Esophagus muscularis mucosa (tissue), 4 donors: Measurements from ENCODE around the gene HLA-DOB. TPM values are rescaled to one million over a fixed set of nuclear protein-coding genes. Genes with fewer than 3 reads are reported as not detected.

Experiments
- DNase-seq: peaks from one replicate; pipeline ENCODE4 v3.0.0-alpha.2; 2017; ENCODE audit errors: extremely low spot score
- H3K27ac ChIP-seq, 4 donors: fragments of 200-600 bp; sonication (generic); replicated peaks in 1 of 4; 1 replicate in 3 of 4; 2 replicates in 1 of 4; pipeline ENCODE4 v1.5.1; 2016 to 2019; ENCODE audit warnings: mild to moderate bottlenecking in 1 of 4
- H3K27me3 ChIP-seq, 4 donors: fragments of 200-600 bp; sonication (generic); one replicate each; pipeline versions ENCODE4 v1.5.1 to v1.6.0; 2016 to 2019
- H3K36me3 ChIP-seq, 4 donors: fragments of 200-600 bp; sonication (generic); one replicate each; pipeline ENCODE4 v1.5.1; 2016 to 2019
- H3K4me1 ChIP-seq, 4 donors: fragments of 200-600 bp; sonication (generic); one replicate each; pipeline ENCODE4 v1.5.1; 2016 to 2019
- H3K4me3 ChIP-seq, 4 donors: fragments of 200-600 bp; sonication (generic); 1 replicate in 2 of 4; 2 replicates in 2 of 4; pipeline ENCODE4 v1.5.1; 2016 to 2019; ENCODE audit warnings: mild to moderate bottlenecking in 4 of 4, moderate library complexity in 1 of 4
- H3K9me3 ChIP-seq, 4 donors: fragments of 200-600 bp; sonication (generic); 1 replicate in 3 of 4; 2 replicates in 1 of 4; pipeline ENCODE4 v1.5.1; 2016 to 2019
- EP300 ChIP-seq: sonication (generic); formaldehyde crosslinking; IDR thresholded peaks from one replicate; pipeline ENCODE4 v1.6.1; 2017; ENCODE audit warnings: antibody characterized with exemption
- POLR2A ChIP-seq: fragments of 450-650 bp; IDR thresholded peaks from one replicate; pipeline ENCODE4 v1.6.1; 2017; ENCODE audit warnings: antibody characterized with exemption, moderate library complexity, mild to moderate bottlenecking, low read depth
- POLR2AphosphoS5 ChIP-seq, 2 donors: sonication (generic); formaldehyde crosslinking; IDR thresholded peaks; one replicate each; pipeline ENCODE4 v1.6.1; 2017; ENCODE audit warnings: antibody characterized with exemption in 2 of 2
- WGBS: methylation state at CpG from one replicate; pipeline ENCODE4 v1.1.5; 2018; 5-methylcytosine and 5-hydroxymethylcytosine counted together
- intact Hi-C: fragments of 100-400 bp; cut with DNase I; formaldehyde crosslinking; loops from one replicate; pipeline ENCODE4 v1.15.1; 2023
- total RNA-seq, 4 donors: library from RNA; depleted of rRNA; stranded (reverse); fragments of >200 nt; gene quantifications; one replicate each; pipeline versions ENCODE4 v1.1.0 to v1.2.1, GENCODE V29; 2016
- TF ChIP-seq, protein P1 (sequence below), 3 experiments: fragments of 200-600 bp in 2 of 3; fragments of 450-650 bp in 1 of 3; sonication (generic) in 2 of 3; IDR thresholded peaks; one replicate each; pipeline ENCODE4 v1.5.1; 2017 to 2019; ENCODE audit warnings: antibody characterized with exemption in 3 of 3, mild to moderate bottlenecking in 2 of 3, moderate library complexity in 1 of 3

The HLA-DOB gene
- total RNA-seq, 4 donors from 2014 or later: 0.19 to 0.33 (median 0.29) TPM; not detected in 1

- peaks cover 0 to 39% (median 25%) of the 10 kb centered on the region in 4 donors for H3K36me3 ChIP-seq
- DNase-seq: peak; percentile 70
- intact Hi-C loops: no loop called here
- peak overlapping the region in 2 of 4 donors; percentile 5 to 86 for H3K27ac ChIP-seq
- 87% methylated on average over 9 of the region's 9 CpGs for WGBS
- H3K4me1 ChIP-seq: peaks cover 30 to 59% (median 41%) of the 10 kb centered on the region in 4 donors
- no peaks in the 10 kb centered on the region for H3K9me3 ChIP-seq
- H3K4me3 ChIP-seq: no peak overlapping the region
- no peaks in the 10 kb centered on the region for H3K27me3 ChIP-seq
- TF ChIP-seq, protein P1, sequence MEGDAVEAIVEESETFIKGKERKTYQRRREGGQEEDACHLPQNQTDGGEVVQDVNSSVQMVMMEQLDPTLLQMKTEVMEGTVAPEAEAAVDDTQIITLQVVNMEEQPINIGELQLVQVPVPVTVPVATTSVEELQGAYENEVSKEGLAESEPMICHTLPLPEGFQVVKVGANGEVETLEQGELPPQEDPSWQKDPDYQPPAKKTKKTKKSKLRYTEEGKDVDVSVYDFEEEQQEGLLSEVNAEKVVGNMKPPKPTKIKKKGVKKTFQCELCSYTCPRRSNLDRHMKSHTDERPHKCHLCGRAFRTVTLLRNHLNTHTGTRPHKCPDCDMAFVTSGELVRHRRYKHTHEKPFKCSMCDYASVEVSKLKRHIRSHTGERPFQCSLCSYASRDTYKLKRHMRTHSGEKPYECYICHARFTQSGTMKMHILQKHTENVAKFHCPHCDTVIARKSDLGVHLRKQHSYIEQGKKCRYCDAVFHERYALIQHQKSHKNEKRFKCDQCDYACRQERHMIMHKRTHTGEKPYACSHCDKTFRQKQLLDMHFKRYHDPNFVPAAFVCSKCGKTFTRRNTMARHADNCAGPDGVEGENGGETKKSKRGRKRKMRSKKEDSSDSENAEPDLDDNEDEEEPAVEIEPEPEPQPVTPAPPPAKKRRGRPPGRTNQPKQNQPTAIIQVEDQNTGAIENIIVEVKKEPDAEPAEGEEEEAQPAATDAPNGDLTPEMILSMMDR (IDR thresholded peaks at IDR 0.05): no peak
- TF ChIP-seq POLR2AphosphoS5 (IDR thresholded peaks at IDR 0.05) (no peak), POLR2A (no peak), EP300 (no peak)
Observed at GRCh38 chr6:32840604-32841246, 23.9 kb upstream of the HLA-DOB start.

DNA sequence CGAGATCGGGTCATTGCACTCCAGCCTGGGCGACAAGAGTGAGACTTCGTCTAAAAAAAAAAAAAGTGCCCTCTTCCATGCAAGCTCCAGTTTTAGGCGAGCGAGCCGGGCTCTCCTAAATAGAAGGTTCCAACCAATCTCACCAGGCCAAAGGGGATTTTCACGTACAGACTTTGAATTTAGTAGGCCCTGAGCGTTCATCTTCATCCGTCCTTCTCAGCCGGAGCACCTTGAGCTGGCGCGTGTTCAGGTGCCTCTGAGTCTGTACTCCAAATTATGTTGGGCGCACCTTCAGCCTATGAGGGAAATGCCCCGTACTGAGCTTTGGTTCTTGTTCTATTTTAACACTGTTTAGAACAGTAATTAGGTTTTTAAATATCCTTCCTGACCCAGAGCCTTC lies 22.6 kb upstream of the HLA-DOB start:
- TF ChIP-seq EP300 (no peak), POLR2A (no peak), POLR2AphosphoS5 (IDR thresholded peaks at IDR 0.05) (no peak)
- TF ChIP-seq, protein P1 (IDR thresholded peaks at IDR 0.05): no peak
- DNase-seq: peak; percentile 81
- Histone ChIP-seq H3K9me3 (no peaks in the 10 kb centered on the region), H3K27ac (peak overlapping the region; percentile 86 to 96 (median 92)), H3K4me1 (peaks cover 23 to 47% (median 29%) of the 10 kb centered on the region in 4 donors), H3K4me3 (no peak overlapping the region), H3K36me3 (peaks cover 9 to 47% (median 30%) of the 10 kb centered on the region in 4 donors), H3K27me3 (no peaks in the 10 kb centered on the region)
- WGBS: 78% methylated on average over 15 of the region's 15 CpGs
- intact Hi-C loops: loop anchor here (5.0 kb wide), 1 partner anchor 138 kb away; no protein-coding TSS in a partner anchor

- peak; percentile 98 for DNase-seq
- Histone ChIP-seq H3K36me3 (peaks cover 9 to 57% (median 31%) of the 10 kb centered on the region in 4 donors), H3K27me3 (no peaks in the 10 kb centered on the region), H3K9me3 (no peaks in the 10 kb centered on the region), H3K27ac (peak within 1 kb of the TSS; percentile 86 to 96 (median 92)), H3K4me1 (peaks cover 20 to 46% (median 26%) of the 10 kb centered on the region in 4 donors), H3K4me3 (peak within 1 kb of the TSS; percentile 63 to 94 (median 82))
- 0% methylated on average over 14 of the region's 57 CpGs for WGBS
- intact Hi-C loops: loop anchor here (1.0 to 5.0 kb wide), 2 partner anchors 29 to 139 kb away; no protein-coding TSS in a partner anchor
- TF ChIP-seq POLR2AphosphoS5 (IDR thresholded peaks at IDR 0.05): peak; percentile 82 to 90
- no peak for TF ChIP-seq POLR2A
- TF ChIP-seq, protein P1 (IDR thresholded peaks at IDR 0.05): peak; percentile 94 to 99 (median 98)
Observed at GRCh38 chr6:32838114-32838958, 21.5 kb upstream of the HLA-DOB start, which contains the start of gene TAP2. Gene TAP2 (minus strand): TSS chr6:32838739. CDS start chr6:32838233, 506 bp downstream.

GRCh38 chr6:32837651-32838113 lies 20.9 kb upstream of the HLA-DOB start:
- 34% methylated on average over 9 of the region's 12 CpGs for WGBS
- Histone ChIP-seq H3K27ac (peak overlapping the region; percentile 86 to 96 (median 92)), H3K4me1 (peaks cover 13 to 39% (median 19%) of the 10 kb centered on the region in 4 donors), H3K9me3 (no peaks in the 10 kb centered on the region), H3K27me3 (no peaks in the 10 kb centered on the region), H3K4me3 (peak overlapping the region; percentile 63 to 94 (median 82)), H3K36me3 (peaks cover 9 to 60% (median 31%) of the 10 kb centered on the region in 4 donors)
- intact Hi-C loops: loop anchor here (1.0 to 5.0 kb wide), 2 partner anchors 30 to 140 kb away; no protein-coding TSS in a partner anchor
- DNase-seq: peak; percentile 79
- TF ChIP-seq, protein P1 (IDR thresholded peaks at IDR 0.05): no peak
- TF ChIP-seq POLR2A (no peak), EP300 (no peak), POLR2AphosphoS5 (IDR thresholded peaks at IDR 0.05) (no peak)
